Left cardiac atrium (tissue), 4 donors: ENCODE data around the gene CLIC1. TPM values are rescaled to one million over a fixed set of nuclear protein-coding genes. Genes with fewer than 3 reads are reported as not detected.
A peak's percentile ranks its signal among the peaks of the same experiment; 100 is the strongest.

Experiments
- ATAC-seq, 2 donors: fragments of 200-7000 bp; cut with Tn5 transposase; one replicate each; pipeline ENCODE4 v1.9.1; 2020; ENCODE audit warnings: mild to moderate bottlenecking in 2 of 2, moderate library complexity in 2 of 2
- DNase-seq: peaks from one replicate; pipeline ENCODE4 v3.0.0-alpha.2; 2020
- intact Hi-C, 2 donors: fragments of 100-400 bp; cut with DNase I; formaldehyde crosslinking; loops; one replicate each; pipeline versions ENCODE4 v1.14.1 to v1.15.1; 2022 to 2023
- long read RNA-seq: library from polyadenylated mRNA; unstranded; transcript quantifications from one replicate; pipeline ENCODE4 v2.0.0, GENCODE V29; 2021
- total RNA-seq, 2 donors: library from RNA; stranded (reverse); fragmentation: NEBNext Ultra II Directional; extraction: Animal tissue kit (Norgen Biotek cat#: 25700); gene quantifications; one replicate each; pipeline ENCODE4 v1.2.1, GENCODE V29; 2021
- donor health status: DM: no; HTN: yes; CAD: no.
- donor health status: DM: no; HTN: yes; CAD: no; lungs with severe emphysema.
- donor health status: DM: yes; HTN: yes; CAD: no.
- donor health status: Dilated cardiomyopathy.

The CLIC1 gene
- total RNA-seq, result 100 to 1,000 TPM; 151 to 196 TPM
- long read RNA-seq, transcript CLIC1-208 (6 exons, 1,254 nt), result major isoform, 89 of 90 reads
- long read RNA-seq, partial matches to known transcripts, result 0 of 90 reads
- long read RNA-seq, other reads (novel, unspliced or antisense), result 0 of 90 reads

GRCh38 chr6:31736021-31736767 is at the start of gene CLIC1:
Gene CLIC1, minus strand, starts transcription at chr6:31736530. Its CDS starts 230 bp downstream, at chr6:31736300.
- intact Hi-C loops, result loop anchor here in 1 of 2 donors (10.0 kb wide), 2 partner anchors 59 to 99 kb away; partner anchors contain the start of gene VARS1
- peak; percentile 57 to 76 for ATAC-seq

GRCh38 chr6:31785475-31785874 is 49.1 kb upstream of the CLIC1 start:
- ATAC-seq, result no peak
- intact Hi-C loops, result no loop called here
- DNase-seq, result no peak

More at GRCh38 chr6:31736021-31736767, at the start of gene CLIC1:
- DNase-seq, result peak; percentile 91

GRCh38 chr6:31784098-31784925 is 48.0 kb upstream of the CLIC1 start:
- DNase-seq, result no peak
- intact Hi-C loops, result no loop called here
- ATAC-seq, result no peak

- DNase-seq, result no peak
- intact Hi-C loops, result no loop called here
- no peak for ATAC-seq
These were observed 46.0 kb upstream of the CLIC1 start for GRCh38 chr6:31782126-31782855.

- intact Hi-C loops, result no loop called here
- DNase-seq (no peak), ATAC-seq (no peak)
These were observed 45.2 kb upstream of the CLIC1 start for GRCh38 chr6:31781244-31782125.

GRCh38 chr6:31780507-31781243 is 44.3 kb upstream of the CLIC1 start:
- ATAC-seq, result no peak
- DNase-seq, result no peak
- intact Hi-C loops, result no loop called here

- no peak for DNase-seq
- intact Hi-C loops, result loop anchor here in 1 of 2 donors (5.0 kb wide), 1 partner anchor 52 kb away; no protein-coding TSS in a partner anchor
- ATAC-seq, result no peak
These were observed 43.6 kb upstream of the CLIC1 start for GRCh38 chr6:31779908-31780307.

- DNase-seq, result no peak
- ATAC-seq, result no peak
- intact Hi-C loops, result loop anchor here in 1 of 2 donors (5.0 kb wide), 1 partner anchor 53 kb away; no protein-coding TSS in a partner anchor
These were observed 42.9 kb upstream of the CLIC1 start for GRCh38 chr6:31778999-31779885.

- intact Hi-C loops, result loop anchor here in 1 of 2 donors (5.0 kb wide), 1 partner anchor 54 kb away; no protein-coding TSS in a partner anchor
- DNase-seq, result no peak
- no peak for ATAC-seq
These were observed 41.9 kb upstream of the CLIC1 start for GRCh38 chr6:31778193-31778592.

GRCh38 chr6:31777667-31778050 is 41.3 kb upstream of the CLIC1 start:
- no peak for ATAC-seq
- intact Hi-C loops, result loop anchor here in 1 of 2 donors (5.0 kb wide), 1 partner anchor 55 kb away; no protein-coding TSS in a partner anchor

GRCh38 chr6:31776989-31777666 is 40.8 kb upstream of the CLIC1 start, which contains the start of gene VWA7:
Gene VWA7, minus strand, starts transcription at chr6:31777328. Its CDS starts 549 bp downstream, at chr6:31776779.
- ATAC-seq (peak; percentile 77 to 91), DNase-seq (peak; percentile 83)
- intact Hi-C loops, result loop anchor here in 1 of 2 donors (5.0 kb wide), 1 partner anchor 55 kb away; no protein-coding TSS in a partner anchor

More at GRCh38 chr6:31777667-31778050, 41.3 kb upstream of the CLIC1 start:
- DNase-seq, result no peak

GRCh38 chr6:31776485-31776988 is 40.2 kb upstream of the CLIC1 start:
- no peak for DNase-seq
- ATAC-seq, result peak; percentile 3 to 14
- intact Hi-C loops, result loop anchor here in 1 of 2 donors (5.0 kb wide), 1 partner anchor 56 kb away; no protein-coding TSS in a partner anchor

- no peak for DNase-seq
- no peak for ATAC-seq
- intact Hi-C loops, result loop anchor here in 1 of 2 donors (5.0 kb wide), 1 partner anchor 56 kb away; no protein-coding TSS in a partner anchor
These were observed 39.5 kb upstream of the CLIC1 start for GRCh38 chr6:31775633-31776484.

- ATAC-seq (peak in 1 of 2 donors; percentile 19), DNase-seq (no peak)
- intact Hi-C loops, result loop anchor here in 1 of 2 donors (5.0 kb wide), 1 partner anchor 57 kb away; no protein-coding TSS in a partner anchor
These were observed 38.9 kb upstream of the CLIC1 start for GRCh38 chr6:31775184-31775583.
